GM19455 (cell line): ENCODE measurements around the gene ZFP2.

Experiments used
- ATAC-seq: cut with Tn5 transposase; IDR thresholded peaks from one replicate; pipeline ENCODE4 v1.9.1; 2021; ENCODE audit not compliant: unreplicated experiment

The ZFP2 gene

DNA sequence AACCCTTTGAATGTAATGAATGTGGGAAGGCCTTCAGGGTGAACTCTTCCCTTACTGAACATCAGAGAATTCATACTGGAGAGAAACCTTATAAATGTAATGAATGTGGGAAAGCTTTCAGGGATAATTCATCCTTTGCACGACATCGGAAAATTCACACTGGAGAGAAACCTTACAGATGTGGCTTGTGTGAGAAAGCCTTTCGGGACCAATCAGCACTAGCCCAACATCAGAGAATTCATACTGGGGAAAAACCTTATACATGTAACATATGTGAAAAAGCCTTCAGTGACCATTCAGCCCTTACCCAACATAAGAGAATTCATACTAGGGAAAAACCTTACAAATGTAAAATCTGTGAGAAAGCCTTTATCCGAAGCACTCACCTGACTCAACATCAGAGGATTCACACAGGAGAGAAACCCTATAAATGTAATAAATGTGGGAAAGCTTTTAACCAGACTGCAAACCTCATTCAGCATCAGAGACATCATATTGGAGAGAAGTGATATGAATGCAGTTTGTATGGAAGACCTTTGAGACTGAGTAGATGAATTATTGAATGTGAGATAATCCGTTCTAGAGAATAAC lies 69.8 kb downstream of the ZFP2 start:
- ATAC-seq: no peak

GRCh38 chr5:178981381-178981780 lies 85.7 kb downstream of the ZFP2 start:
- ATAC-seq: no peak
